ENCODE results near the gene NKAIN1.

Gene NKAIN1

DNA sequence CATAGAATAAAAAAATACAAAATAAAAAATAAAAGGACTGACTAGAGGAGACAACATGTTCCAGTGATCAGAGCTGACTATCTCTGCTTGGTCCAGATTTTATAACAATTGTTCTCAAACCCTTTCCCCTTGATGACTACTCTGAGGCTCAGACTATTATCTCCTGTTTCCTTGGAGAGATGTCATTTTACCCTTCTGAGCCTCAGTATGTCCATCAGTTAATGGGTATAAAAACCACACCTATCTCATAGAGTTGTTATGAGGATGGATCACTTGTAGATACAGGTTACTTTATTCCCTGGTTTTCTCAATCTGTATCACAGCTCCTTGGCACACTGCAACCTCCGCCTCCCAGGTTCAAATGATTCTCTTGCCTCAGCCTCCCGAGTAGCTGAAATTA, 7.0 kb downstream of the NKAIN1 start:
- no peak for DNase-seq (ENCODE audit: low spot score)

DNA sequence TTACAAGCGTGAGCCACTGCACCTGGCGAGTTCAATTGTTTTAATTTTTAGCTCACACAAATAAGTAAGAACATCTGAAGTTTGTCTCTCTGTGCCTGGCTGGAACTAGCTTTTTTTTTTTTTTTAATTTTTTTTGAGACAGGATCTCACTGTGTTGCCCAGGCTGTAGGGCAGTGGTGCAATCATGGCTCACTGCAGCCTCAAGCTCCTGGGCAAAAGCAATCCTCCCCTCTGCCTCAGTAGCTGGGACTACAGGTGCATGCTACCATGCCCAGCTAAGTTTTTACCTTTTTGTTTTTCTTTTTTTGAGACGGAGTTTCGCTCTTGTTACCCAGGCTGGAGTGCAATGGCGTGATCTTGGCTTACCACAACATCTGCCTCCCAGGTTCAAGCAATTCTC, 7.9 kb downstream of the NKAIN1 start:
- DNase-seq (ENCODE audit: low spot score) = no peak

DNA sequence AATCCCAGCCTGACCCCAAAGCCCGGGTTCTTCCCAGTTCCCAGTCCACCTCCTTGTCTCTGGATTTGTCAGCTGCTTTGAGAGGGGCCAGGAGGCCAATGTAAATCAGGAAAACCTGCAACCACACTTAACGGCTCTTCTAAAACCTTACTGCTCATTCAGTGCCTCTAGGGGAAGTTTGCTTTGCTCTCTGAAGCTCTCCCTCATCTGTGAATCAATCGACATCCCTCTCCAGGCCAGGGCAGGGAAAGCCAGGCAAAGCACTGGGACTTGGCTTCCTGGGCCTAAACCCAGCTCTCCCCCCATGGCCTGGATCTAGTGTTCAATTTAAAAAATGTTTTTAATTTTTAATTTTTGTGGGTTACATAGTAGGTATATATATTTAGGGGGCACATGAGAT, 9.3 kb downstream of the NKAIN1 start:
- DNase-seq (ENCODE audit: low spot score) = no peak

DNA sequence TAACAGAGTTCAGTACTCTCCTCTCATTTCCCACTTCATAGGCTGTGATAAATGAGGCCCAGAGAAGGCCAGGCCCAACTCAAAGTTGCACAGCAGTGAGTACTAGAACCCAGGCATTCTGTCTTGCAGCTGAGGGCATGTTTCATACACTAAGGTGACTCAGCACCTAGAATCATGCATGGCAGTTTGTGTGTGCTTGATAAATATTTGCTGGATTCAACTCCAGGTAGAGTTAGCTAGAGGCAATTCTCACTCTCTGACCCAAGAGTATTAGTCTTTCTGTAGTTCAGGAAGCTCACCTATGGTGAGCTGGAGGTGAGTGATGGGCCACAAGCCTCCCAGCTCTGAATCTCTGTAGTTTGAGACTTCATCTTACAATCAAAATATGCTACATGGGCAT, 10.7 kb downstream of the NKAIN1 start:
- DNase-seq (ENCODE audit: low spot score) = no peak

DNA sequence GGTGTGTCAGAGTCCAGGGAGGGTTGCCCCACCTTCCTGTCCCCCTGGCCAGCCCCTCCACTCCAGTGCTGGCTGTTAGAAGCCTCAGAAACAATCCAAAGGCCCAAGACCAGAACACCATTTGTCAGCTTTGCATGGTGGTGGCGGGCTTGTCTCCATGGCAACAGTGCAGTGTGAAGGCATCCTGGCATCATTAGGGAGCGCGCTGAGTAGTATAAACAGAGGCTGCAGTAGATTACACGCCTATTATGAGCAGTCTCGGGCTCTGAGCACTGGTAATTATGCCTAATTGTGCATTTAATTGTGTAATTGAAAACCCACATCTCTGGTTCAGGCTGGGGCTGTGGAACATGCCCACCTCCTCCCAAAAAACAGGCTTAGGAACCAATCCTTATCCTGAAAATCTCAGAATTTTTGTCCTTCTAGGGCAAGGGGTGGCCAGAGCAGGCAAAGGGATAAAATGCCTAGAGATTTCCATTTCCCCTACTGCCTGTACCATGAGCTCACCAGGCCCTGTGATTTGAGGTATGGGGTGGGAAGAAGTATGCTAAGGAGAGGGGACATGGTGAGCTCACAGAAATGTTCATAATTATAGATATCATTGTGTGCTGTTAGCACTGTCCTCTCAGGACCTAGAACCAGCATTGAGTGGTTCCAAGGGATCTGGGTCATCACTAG, 11.7 kb downstream of the NKAIN1 start:
- DNase-seq (ENCODE audit: low spot score) = no peak

DNA sequence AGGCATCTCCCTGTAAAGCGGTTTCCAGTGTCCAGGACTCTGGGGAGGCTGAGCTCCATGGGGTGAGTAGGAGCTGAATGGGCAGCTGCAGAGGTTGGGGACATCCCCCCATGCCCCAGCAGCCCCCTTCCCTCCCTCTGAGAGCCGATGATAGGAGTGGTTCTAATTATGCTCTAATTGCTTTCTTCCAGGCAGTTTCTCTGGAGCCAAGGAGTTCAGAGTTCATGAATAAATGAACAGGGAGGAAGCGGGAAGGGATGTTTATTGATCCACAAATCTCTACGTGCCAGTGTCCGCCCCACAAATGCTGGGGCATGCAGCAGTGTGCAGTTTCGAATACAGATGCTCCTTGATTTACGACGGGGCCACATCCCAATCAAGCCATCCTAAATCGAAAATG, 15.6 kb downstream of the NKAIN1 start:
- DNase-seq (ENCODE audit: low spot score) = no peak

DNA sequence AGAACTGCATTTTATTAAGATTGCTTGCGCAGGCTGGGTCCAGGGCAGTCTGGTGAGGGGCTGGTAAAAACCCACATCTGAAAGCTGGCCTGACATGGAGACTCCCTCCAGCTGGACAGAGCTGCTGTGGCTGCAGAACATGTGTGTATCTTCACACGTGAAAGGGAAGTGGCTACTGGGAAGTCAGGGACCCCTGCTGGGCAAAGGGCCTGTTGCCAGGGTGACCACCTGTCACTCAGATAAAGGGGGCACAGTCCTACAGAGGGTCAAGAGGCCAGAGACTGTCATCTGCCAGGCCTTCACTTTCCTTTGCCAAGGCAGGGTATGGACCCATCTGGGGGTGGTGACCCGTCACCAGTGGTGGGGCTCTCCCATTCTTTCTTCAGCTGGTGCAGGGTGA, 17.5 kb downstream of the NKAIN1 start:
- no peak for DNase-seq (ENCODE audit: low spot score)

DNA sequence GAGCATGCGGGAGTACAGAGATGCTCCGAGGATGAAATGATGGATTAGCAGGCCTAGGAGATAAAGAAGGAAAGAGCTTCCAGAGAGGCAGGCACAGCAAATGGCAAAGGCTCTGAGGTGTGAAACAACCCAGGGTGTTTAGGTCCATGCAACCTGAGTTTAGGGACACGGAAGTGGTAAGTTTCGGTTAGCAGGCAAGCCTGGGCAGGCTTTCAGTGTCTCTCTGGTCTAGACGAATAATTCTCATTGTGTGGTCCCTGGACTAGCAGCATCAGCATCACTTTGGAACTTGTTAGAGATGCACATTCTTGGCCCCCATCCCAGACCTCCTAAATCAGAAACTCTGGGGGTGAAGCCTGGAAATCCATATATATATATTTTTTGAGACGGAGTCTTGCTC, 18.6 kb downstream of the NKAIN1 start:
- DNase-seq (ENCODE audit: low spot score) = no peak

DNA sequence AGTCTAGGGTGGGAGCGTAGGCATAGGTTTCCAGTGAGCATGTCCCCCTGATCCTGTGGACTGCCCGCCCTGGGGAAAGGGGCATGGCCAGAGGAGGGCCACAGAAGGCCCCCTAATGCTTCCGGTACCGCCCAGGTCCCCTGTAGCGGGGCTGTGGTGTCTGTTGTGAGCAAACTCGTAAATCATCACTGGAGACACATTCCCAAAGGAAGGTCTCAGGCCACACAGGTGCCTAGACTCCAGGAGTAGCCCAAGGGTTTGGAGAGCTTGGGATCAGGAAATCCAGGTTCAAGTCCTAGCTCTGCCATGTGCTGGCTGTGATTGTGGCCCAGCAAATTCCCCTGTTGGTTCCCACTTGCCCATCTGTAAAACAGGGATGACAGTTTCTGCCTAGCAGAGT, 20.2 kb downstream of the NKAIN1 start:
- no peak for DNase-seq (ENCODE audit: low spot score)

DNA sequence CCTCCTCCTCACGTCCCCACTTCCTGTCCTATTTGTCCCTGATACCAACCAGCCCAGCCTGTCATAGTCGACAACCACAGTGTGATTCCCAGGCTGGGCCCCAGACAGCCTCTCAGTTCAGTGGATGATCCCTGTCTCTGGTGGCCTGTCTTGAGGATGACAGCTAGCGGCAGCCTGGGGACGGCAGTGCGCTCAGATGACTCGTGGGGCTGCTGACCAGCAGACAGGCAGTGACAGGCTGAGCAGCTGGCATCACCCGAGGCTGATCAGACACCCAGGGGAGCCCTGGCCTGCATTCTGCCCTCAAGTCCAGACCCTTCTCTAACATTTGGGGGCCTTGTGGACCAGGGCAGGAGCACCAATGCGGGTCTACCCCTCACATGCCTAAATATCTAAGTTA, 21.0 kb downstream of the NKAIN1 start:
- peak; percentile 70 for DNase-seq (ENCODE audit: low spot score)

DNA sequence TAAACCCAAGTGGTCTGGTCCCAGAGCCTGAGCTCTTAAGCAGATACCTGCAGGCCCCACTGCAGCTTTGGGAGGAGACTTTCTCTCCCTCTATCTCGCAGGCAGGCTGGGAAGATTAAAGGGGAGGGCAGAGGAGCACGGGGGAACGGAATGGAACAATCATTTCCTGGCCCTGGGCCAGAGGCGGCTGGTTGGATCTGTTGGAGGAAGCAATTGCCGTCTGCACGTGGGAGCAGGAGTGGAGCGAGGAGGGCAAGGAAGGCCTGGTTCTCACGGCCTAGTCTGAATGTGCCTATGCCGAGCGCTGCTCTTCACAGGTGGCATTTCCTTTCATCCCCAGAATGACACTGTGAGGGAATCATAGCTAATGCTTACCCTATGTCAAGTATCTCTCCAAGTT, 23.7 kb downstream of the NKAIN1 start:
- peak; percentile 50 for DNase-seq (ENCODE audit: low spot score)

DNA sequence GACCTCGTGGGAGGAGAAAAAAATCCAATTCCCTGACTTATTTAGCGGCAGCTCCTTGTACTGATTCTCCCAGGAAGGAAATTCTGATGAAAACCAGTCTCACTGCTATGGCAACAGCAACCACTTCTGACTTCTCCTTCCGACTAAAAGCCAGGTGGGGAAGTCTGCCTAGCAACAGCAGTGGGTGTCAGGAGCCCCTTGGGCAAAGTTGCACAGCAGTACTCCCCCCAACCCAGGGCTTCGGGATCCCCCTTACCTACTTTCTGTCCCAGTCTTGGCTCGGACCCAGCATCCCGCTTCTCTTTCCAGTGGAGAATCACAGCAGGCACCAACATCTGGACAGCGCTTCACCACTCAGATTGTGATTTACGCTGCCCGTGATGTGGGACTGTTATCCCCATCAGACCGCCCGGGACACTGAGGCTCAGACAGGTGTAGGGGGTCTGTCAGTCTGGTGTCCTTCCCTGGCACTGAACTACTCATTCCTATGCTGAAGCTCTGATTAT, 24.6 kb downstream of the NKAIN1 start:
- DNase-seq (ENCODE audit: low spot score) = no peak

DNA sequence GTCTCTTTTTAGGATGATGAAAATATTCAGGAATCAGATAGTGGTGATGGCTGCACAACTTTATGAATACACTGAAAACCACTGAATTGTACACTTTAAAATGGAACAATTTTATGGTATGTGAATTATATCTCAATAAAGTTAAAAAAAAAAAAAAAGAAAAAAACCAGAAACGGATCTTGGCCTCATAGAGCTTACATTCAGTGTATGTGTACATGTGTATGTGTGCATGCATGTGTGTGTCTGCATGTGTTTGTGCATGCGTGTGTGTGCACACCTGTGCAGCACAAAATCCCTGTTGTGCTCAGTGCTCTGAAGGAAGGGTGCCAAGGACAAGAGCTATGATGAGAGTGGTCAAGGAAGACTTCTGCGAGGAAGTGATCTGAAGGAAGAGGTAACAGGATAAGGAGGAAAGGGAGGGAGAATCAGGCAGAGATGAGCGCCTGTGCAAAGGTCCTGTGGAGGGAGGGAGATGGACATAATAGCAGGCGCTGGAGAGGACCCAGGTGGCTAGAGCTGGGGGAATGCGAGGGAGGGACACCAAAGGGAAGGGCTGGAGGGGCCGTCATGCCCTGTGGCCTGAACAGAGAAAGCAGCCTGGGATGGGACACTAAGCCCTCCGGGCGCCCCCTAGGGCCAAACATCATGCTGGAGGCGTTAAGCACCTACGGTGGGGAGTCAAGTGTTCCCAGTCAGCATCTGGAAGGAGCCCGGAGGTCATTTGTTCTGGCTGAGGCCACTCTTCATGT, 25.2 kb downstream of the NKAIN1 start:
- DNase-seq (ENCODE audit: low spot score) = no peak

DNA sequence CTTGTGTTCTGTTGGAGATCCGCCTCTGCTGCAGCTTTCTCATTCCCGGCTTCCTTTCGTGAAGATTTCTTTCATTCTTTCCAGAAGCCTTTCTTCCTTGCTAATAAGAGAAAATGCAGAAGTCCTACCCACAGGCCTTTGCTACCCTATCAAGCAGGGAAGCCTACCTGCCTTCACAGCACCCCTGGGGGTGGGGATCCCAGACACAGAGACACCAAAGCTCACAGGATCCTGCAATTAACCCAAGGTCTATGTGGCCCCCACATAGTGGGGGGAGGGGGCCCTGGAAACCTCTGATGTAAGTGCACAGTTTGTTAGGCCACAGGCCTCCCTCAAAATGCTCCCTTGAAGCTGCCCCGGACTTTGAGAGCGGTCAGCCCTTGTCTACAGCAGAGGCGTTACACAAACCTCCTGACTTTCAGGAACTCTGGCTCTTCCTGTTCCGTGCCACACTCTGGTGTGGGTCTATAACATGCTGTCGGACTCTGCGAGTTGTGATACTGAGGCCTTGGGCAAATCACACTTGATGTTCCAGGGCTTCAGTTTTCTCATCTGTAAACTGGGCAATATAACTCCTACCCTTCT, 31.2 kb downstream of the NKAIN1 start:
- DNase-seq (ENCODE audit: low spot score) = no peak

DNA sequence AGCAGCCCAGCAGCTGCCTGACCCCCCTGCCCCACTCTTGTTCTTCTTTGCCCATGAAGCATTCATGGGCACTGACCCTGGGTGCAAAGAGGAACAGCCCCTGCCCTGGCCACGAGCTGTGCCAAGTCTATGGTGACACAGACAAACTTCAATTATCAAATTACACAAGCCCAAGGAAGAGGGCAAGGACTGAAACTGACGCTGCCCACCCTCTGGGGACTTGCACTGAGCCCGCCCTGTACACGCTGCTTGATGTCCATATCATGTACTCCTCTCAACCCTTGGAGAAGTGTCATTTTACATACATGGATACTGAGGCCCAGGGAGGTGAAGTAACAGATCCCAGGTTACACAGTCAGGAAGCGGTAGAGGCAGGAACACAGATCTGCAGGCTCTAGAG, 32.1 kb downstream of the NKAIN1 start:
- no peak for DNase-seq (ENCODE audit: low spot score)

DNA sequence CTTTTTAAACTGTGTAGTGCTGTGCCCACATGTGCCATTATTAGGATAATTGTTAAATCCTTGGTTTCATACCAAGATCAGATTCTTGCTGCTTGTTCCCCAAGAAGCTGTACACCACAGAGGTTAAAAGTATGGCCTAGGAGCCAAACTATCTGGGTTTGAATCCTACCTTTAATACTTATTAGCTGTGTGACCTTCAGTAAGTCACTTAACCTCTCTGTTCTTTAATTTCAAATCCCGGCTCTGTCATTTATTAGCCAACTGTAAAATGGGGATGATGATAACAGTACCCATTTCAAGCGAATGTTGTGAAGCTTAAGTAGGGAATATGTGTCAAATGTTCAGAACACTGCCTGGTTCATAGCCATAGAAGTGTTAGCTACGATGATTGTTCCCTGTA, 32.6 kb downstream of the NKAIN1 start:
- no peak for DNase-seq (ENCODE audit: low spot score)

DNA sequence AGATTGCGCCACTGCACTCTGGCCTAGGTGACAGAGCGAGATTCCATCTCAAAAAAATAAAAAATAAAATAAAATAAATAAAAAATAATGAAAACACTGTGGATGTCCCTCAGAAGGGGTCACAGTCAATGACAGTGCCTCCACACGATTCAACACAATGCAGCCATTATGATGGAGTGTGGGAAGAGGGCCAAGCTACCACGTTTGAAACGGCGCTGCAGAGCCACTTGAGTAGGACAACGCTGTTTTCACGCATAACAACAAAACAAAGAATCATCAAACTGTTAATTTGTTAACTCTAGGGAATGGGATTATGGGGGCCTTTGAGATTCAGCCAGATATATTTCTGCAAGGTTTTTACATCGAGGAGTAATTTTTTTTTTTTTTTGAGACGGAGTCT, 36.5 kb downstream of the NKAIN1 start:
- peak; percentile 67 for DNase-seq (ENCODE audit: low spot score)

DNA sequence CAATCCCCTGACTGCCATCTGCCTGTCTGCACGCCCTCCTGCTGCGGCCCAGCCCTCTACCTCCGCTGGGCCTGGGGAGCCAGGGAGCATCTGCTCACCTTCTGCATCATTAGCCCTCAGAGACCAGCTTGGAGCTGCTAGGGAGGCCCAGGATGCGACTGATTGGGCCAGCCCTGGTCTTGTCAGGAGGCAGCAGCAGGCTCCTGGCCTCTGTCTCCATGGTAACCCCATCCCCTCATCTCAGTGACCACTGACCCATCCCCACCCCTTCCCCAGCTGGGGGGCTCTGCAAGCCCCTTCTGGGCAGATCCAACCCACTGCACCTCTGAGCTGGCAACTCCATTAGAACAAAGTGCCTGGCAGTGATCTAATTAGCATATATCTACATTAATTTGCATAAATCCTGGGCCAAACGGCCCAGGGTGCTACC, 37.7 kb downstream of the NKAIN1 start:
- no peak for DNase-seq (ENCODE audit: low spot score)

DNA sequence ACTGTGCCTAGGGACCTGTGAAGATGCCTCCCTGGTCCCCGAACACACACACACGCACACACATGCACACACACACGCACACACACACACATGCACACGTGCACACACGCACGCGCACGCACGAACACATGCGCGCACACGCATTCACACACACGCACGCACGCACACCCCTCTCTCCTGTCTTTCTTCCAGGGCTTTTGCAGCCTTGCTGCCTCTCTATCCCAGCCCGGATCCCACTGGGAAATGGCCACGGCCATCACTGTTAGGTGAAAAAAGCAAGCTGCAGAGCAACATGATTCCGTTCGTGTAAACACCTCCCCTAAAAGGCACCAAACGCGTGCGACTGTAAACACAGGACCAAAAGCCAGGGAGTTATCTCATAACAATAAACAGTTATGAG, 39.7 kb downstream of the NKAIN1 start:
- no peak for DNase-seq (ENCODE audit: low spot score)

DNA sequence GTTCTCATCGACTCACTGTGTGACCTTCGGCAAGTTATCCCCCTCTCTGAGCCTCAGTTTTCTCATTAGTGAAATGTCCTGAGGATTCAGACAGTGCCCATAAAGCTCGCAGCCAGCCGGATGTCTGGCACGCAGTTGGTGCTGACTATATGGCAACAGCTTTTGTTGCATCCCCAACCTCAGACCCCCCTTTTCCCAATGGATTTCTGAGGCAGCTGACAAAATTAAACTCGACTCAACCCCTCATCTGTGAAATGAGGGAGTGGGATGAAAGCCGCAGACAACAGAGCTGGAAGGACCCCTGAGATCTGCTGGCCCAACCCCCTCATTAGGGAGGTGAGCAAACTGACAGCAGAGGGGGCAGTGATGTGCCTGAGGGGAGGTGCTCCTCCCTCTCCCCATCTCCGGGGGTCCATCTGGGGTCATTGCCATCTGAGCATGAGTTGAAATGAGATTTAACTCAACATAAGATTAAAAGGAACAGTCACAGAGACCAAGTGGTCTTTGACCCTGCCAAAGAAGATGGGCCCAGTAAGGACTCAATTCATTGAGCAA, 40.4 kb downstream of the NKAIN1 start:
- DNase-seq (ENCODE audit: low spot score) = no peak

DNA sequence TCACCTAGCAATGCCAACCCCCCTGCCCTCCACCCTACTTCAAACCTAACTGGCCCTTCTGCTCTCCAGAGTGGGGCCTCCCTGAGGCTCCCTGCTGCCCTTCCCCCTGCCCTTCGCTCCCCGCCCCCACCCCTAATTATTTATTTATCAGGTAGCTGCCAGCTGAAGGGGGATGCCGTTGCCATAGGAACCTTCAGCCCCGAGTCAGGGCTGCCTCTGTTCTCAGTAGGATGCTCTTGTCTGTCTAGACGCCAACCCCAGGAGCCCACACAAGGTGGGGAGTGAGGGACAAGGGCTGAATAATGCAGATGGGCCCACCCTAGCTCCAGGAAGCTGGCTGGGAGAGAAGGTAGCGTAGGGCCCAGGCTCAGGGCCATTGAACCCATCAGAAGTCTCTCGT, 41.1 kb downstream of the NKAIN1 start:
- no peak for DNase-seq (ENCODE audit: low spot score)

DNA sequence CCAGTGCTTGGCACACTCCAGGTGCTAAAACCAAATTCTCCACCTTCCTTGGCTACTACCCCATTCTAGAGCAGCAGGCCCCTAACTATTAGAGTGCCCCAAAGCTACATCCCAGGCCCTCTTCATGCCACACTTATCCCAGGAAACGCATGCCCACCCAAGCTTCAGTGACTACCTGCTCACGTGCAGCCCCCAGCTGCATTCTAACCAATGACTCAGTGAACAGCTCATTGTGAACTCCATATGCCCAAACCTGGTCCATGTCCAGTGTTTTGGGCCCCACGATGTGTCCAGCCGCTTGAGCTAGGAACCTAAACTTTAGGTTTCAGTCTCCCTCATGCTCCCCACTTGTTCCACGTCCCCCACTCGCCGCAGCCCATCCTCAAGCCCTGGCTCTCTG, 41.5 kb downstream of the NKAIN1 start:
- DNase-seq (ENCODE audit: low spot score) = no peak

DNA sequence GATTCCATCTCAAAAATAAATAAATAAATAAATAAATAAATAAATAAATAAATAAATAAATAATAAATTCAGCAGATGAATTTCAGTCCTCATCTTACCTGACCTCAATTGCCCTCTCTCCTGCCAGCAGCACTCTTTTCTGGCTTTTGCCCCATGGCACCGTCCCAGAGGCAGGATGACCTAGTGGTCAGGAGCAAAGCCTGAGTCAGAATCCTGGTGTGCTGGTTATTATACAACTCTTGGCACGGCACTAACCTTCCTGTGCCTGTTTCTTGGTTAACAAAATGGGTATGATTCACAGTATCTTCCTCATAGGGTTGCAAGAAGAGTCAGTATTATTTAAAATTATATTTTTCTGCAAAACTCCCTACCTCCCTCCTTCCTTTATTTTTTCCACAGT, 43.0 kb downstream of the NKAIN1 start:
- DNase-seq (ENCODE audit: low spot score) = no peak
